ENCODE data around the gene VWF. TPM values are rescaled to one million over a fixed set of nuclear protein-coding genes. Genes with fewer than 3 reads are reported as not detected.

VWF gene
- total and polyA plus RNA-seq, 10 of the 15 experiments (the other 5 are each of a cell fraction or from before 2014, with no cell fraction given), result 0.08 to 0.23 TPM; not detected in 8

DNA sequence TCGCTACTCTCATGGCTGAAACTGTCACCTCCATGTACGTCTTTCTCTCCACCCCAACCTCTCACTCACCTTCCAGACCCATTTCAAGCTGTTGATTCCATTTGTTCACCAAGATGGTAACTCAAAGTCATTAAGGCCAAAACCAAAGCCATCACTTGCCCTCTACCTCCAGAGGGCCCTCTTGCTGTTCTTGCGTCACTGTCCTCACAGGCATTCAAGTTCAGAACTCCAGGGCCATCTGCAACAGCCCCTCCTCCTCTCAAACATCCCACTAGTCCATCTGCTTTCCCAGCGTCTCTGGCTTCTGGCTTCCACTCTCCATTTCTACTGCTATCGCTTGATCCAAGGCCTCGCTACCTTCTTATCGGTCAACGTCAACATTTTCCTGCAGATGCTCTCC, 74.5 kb downstream of the VWF start:
- H3K36me3 ChIP-seq (ENCODE audit: control insufficient read depth in 2 of 2, insufficient read depth in 2 of 2, low read length in 1 of 2), result no peaks in the 10 kb centered on the region
- FAIRE-seq, result no peak
- H3K9me3 ChIP-seq (replicated peaks; ENCODE audit: control insufficient read depth, insufficient read depth, low read length), result no peaks in the 10 kb centered on the region
- H2AFZ ChIP-seq (ENCODE audit: control insufficient read depth, low read depth, low read length), result no peak overlapping the region
- no peak overlapping the region for H3K9ac ChIP-seq (ENCODE audit: control insufficient read depth, insufficient read depth, low read length)
- H3K27me3 ChIP-seq (replicated peaks in 1 of 2; ENCODE audit: control insufficient read depth in 2 of 2, insufficient read depth in 2 of 2, low read length in 1 of 2), result peaks cover 0 to 4% of the 10 kb centered on the region in 2 experiments; a peak in 2 of 4 replicates
- BruUV-seq (replicated peaks), result no TSS peak
- ChIA-PET CTCF (no interaction called here), SMC1A (ENCODE audit: uncharacterized antibody, unreplicated experiment) (no interaction called here), RAD21 (ENCODE audit: unreplicated experiment) (no interaction called here), POLR2A (interaction anchor here (0.6 kb wide), 1 partner anchor 1778 kb away, joined by 9 read pairs; no protein-coding TSS in a partner anchor)
- no peak overlapping the region for H3K4me3 ChIP-seq
- H3K4me1 ChIP-seq (ENCODE audit: control insufficient read depth, insufficient read depth, low read length), result no peaks in the 10 kb centered on the region
- ATAC-seq, result no peak
- no peak for TF ChIP-seq RAD51 (IDR thresholded peaks at IDR 0.05)
- TF ChIP-seq, protein P1, sequence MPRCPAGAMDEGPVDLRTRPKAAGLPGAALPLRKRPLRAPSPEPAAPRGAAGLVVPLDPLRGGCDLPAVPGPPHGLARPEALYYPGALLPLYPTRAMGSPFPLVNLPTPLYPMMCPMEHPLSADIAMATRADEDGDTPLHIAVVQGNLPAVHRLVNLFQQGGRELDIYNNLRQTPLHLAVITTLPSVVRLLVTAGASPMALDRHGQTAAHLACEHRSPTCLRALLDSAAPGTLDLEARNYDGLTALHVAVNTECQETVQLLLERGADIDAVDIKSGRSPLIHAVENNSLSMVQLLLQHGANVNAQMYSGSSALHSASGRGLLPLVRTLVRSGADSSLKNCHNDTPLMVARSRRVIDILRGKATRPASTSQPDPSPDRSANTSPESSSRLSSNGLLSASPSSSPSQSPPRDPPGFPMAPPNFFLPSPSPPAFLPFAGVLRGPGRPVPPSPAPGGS (IDR thresholded peaks at IDR 0.05; ENCODE audit: borderline replicate concordance, insufficient read depth, low read depth, low read length, poor library complexity, severe bottlenecking), result no peak
- TF ChIP-seq FOXM1 (IDR thresholded peaks at IDR 0.05; ENCODE audit: low read depth, low read length), result no peak
- TF ChIP-seq ETV6 (conservative IDR thresholded peaks at IDR 0.05 in 1 of 2, IDR thresholded peaks at IDR 0.05 in 1 of 2; ENCODE audit: borderline replicate concordance in 1 of 2, low read depth in 1 of 2), result no peak
- TF ChIP-seq, protein P2, sequence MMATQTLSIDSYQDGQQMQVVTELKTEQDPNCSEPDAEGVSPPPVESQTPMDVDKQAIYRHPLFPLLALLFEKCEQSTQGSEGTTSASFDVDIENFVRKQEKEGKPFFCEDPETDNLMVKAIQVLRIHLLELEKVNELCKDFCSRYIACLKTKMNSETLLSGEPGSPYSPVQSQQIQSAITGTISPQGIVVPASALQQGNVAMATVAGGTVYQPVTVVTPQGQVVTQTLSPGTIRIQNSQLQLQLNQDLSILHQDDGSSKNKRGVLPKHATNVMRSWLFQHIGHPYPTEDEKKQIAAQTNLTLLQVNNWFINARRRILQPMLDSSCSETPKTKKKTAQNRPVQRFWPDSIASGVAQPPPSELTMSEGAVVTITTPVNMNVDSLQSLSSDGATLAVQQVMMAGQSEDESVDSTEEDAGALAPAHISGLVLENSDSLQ (IDR thresholded peaks at IDR 0.05), result no peak
- no peak for TF ChIP-seq EZH2 (IDR thresholded peaks at IDR 0.05; ENCODE audit: borderline replicate concordance, control insufficient read depth, low read depth, low read length)
- no peaks in the 10 kb centered on the region for H3K79me2 ChIP-seq (ENCODE audit: control insufficient read depth, insufficient read depth, low read length)
- WGBS (ENCODE audit: insufficient coverage, insufficient replicate concordance, low lambda C conversion rate, missing lambda C conversion rate), result 60% methylated on average over 8 of the region's 8 CpGs
- intact Hi-C loops (cut with micrococcal nuclease; ENCODE audit: unreplicated experiment) (no loop called here), in situ Hi-C loops (cut with MboI) (no loop called here)
- no peak for DNase-seq (ENCODE audit: low read depth, low spot score)
- no peak overlapping the region for H3K27ac ChIP-seq (ENCODE audit: control insufficient read depth, insufficient read depth)
- H4K20me1 ChIP-seq (ENCODE audit: control insufficient read depth, insufficient read depth), result no peaks in the 10 kb centered on the region
- H3K4me2 ChIP-seq (ENCODE audit: control insufficient read depth, insufficient read depth), result no peak overlapping the region
